ENCODE measurements around the gene TRPV3. TPM values are rescaled to one million over a fixed set of nuclear protein-coding genes. Genes with fewer than 3 reads are reported as not detected.

TRPV3 gene
- total RNA-seq, 2 experiments from 2014 or later: 0.61 to 0.89 TPM

GRCh38 chr17:3555189-3555796 is 2.3 kb downstream of the TRPV3 start:
- H3K27me3 Mint-ChIP-seq: peaks cover 4% of the 10 kb centered on the region
- no peaks in the 10 kb centered on the region for H3K36me3 Mint-ChIP-seq (ENCODE audit: low read depth)
- intact Hi-C loops (cut with DNase I, micrococcal nuclease): loop anchor here in 1 of 2 experiments (5.0 kb wide), 1 partner anchor 843 kb away; the partner anchor contains the start of gene CLUH
- no peak overlapping the region for H3K27ac Mint-ChIP-seq
- no peak overlapping the region for H3K4me3 Mint-ChIP-seq
- ATAC-seq (no peak), DNase-seq (no peak)
- ChIA-PET POLR2A (no interaction called here), CTCF (no interaction called here)
- H3K9me3 Mint-ChIP-seq (ENCODE audit: low read depth): no peaks in the 10 kb centered on the region
- H3K4me1 Mint-ChIP-seq: peaks cover 24% of the 10 kb centered on the region

GRCh38 chr17:3554440-3554839 is 3.2 kb downstream of the TRPV3 start:
- Mint-ChIP-seq H3K9me3 (ENCODE audit: low read depth) (no peaks in the 10 kb centered on the region), H3K4me1 (peaks cover 23% of the 10 kb centered on the region), H3K27me3 (peaks cover 4% of the 10 kb centered on the region), H3K4me3 (no peak overlapping the region), H3K27ac (no peak overlapping the region), H3K36me3 (ENCODE audit: low read depth) (no peaks in the 10 kb centered on the region)
- DNase-seq (no peak), ATAC-seq (no peak)
- intact Hi-C loops (cut with DNase I, micrococcal nuclease): no loop called here
- POLR2A ChIA-PET: no interaction called here
- CTCF ChIA-PET: no interaction called here

- POLR2A ChIA-PET: no interaction called here
- DNase-seq: no peak
- CTCF ChIA-PET: interaction anchor here (1.0 kb wide), 1 partner anchor 17 kb away, joined by 4 read pairs; no protein-coding TSS in a partner anchor
- Mint-ChIP-seq H3K4me1 (peaks cover 17% of the 10 kb centered on the region), H3K27me3 (peaks cover 4% of the 10 kb centered on the region), H3K36me3 (ENCODE audit: low read depth) (no peaks in the 10 kb centered on the region), H3K4me3 (no peak overlapping the region), H3K27ac (no peak overlapping the region), H3K9me3 (ENCODE audit: low read depth) (no peaks in the 10 kb centered on the region)
- ATAC-seq: no peak
- intact Hi-C loops (cut with DNase I, micrococcal nuclease): no loop called here
Measured at GRCh38 chr17:3553419-3554401, 3.9 kb downstream of the TRPV3 start.

- ATAC-seq (no peak), DNase-seq (no peak)
- no peak overlapping the region for H3K4me3 Mint-ChIP-seq
- no peaks in the 10 kb centered on the region for H3K9me3 Mint-ChIP-seq (ENCODE audit: low read depth)
- POLR2A ChIA-PET: no interaction called here
- intact Hi-C loops (cut with DNase I, micrococcal nuclease): no loop called here
- H3K4me1 Mint-ChIP-seq: peaks cover 9% of the 10 kb centered on the region
- no peak overlapping the region for H3K27ac Mint-ChIP-seq
- CTCF ChIA-PET: no interaction called here
- H3K27me3 Mint-ChIP-seq: peaks cover 4% of the 10 kb centered on the region
- no peaks in the 10 kb centered on the region for H3K36me3 Mint-ChIP-seq (ENCODE audit: low read depth)
Measured at GRCh38 chr17:3552916-3553315, 4.7 kb downstream of the TRPV3 start.

- Mint-ChIP-seq H3K27ac (no peak overlapping the region), H3K36me3 (ENCODE audit: low read depth) (no peaks in the 10 kb centered on the region), H3K9me3 (ENCODE audit: low read depth) (no peaks in the 10 kb centered on the region), H3K4me1 (no peaks in the 10 kb centered on the region), H3K4me3 (no peak overlapping the region), H3K27me3 (peaks cover 4% of the 10 kb centered on the region)
- ChIA-PET POLR2A (no interaction called here), CTCF (no interaction called here)
- DNase-seq (no peak), ATAC-seq (no peak)
- intact Hi-C loops (cut with DNase I, micrococcal nuclease): no loop called here
Measured at GRCh38 chr17:3551189-3551588, 6.4 kb downstream of the TRPV3 start.

- Mint-ChIP-seq H3K27me3 (peaks cover 4% of the 10 kb centered on the region), H3K4me3 (no peak overlapping the region), H3K27ac (no peak overlapping the region), H3K9me3 (ENCODE audit: low read depth) (no peaks in the 10 kb centered on the region), H3K36me3 (ENCODE audit: low read depth) (no peaks in the 10 kb centered on the region), H3K4me1 (no peaks in the 10 kb centered on the region)
- intact Hi-C loops (cut with DNase I, micrococcal nuclease): no loop called here
- DNase-seq (no peak), ATAC-seq (no peak)
- ChIA-PET CTCF (no interaction called here), POLR2A (no interaction called here)
Measured at GRCh38 chr17:3549610-3550162, 7.9 kb downstream of the TRPV3 start.

GRCh38 chr17:3547628-3548027 is 10.0 kb downstream of the TRPV3 start:
- no peak for DNase-seq
- CTCF ChIA-PET: no interaction called here
- H3K4me3 Mint-ChIP-seq: no peak overlapping the region
- POLR2A ChIA-PET: no interaction called here
- no peaks in the 10 kb centered on the region for H3K9me3 Mint-ChIP-seq (ENCODE audit: low read depth)
- H3K27me3 Mint-ChIP-seq: peaks cover 3% of the 10 kb centered on the region
- no peaks in the 10 kb centered on the region for H3K36me3 Mint-ChIP-seq (ENCODE audit: low read depth)
- no peaks in the 10 kb centered on the region for H3K4me1 Mint-ChIP-seq
- ATAC-seq: no peak
- intact Hi-C loops (cut with DNase I, micrococcal nuclease): no loop called here
- H3K27ac Mint-ChIP-seq: no peak overlapping the region

- no peak for DNase-seq
- Mint-ChIP-seq H3K9me3 (ENCODE audit: low read depth) (no peaks in the 10 kb centered on the region), H3K4me3 (no peak overlapping the region), H3K27ac (no peak overlapping the region), H3K36me3 (ENCODE audit: low read depth) (no peaks in the 10 kb centered on the region), H3K4me1 (no peaks in the 10 kb centered on the region), H3K27me3 (peaks cover 3% of the 10 kb centered on the region)
- ATAC-seq: no peak
- intact Hi-C loops (cut with DNase I, micrococcal nuclease): no loop called here
- POLR2A ChIA-PET: no interaction called here
- CTCF ChIA-PET: no interaction called here
Measured at GRCh38 chr17:3546997-3547396, 10.6 kb downstream of the TRPV3 start.

- no peaks in the 10 kb centered on the region for H3K36me3 Mint-ChIP-seq (ENCODE audit: low read depth)
- POLR2A ChIA-PET: no interaction called here
- ATAC-seq: no peak
- H3K9me3 Mint-ChIP-seq (ENCODE audit: low read depth): no peaks in the 10 kb centered on the region
- no peak for DNase-seq
- H3K27me3 Mint-ChIP-seq: peaks cover 3% of the 10 kb centered on the region
- H3K4me3 Mint-ChIP-seq: no peak overlapping the region
- H3K27ac Mint-ChIP-seq: no peak overlapping the region
- intact Hi-C loops (cut with DNase I, micrococcal nuclease): no loop called here
- H3K4me1 Mint-ChIP-seq: no peaks in the 10 kb centered on the region
- CTCF ChIA-PET: no interaction called here
Measured at GRCh38 chr17:3546521-3546920, 11.1 kb downstream of the TRPV3 start.

- H3K9me3 Mint-ChIP-seq (ENCODE audit: low read depth): no peaks in the 10 kb centered on the region
- ChIA-PET CTCF (interaction anchor here (1.0 kb wide), 1 partner anchor 155 kb away, joined by 3 read pairs; no protein-coding TSS in a partner anchor), POLR2A (no interaction called here)
- H3K4me1 Mint-ChIP-seq: no peaks in the 10 kb centered on the region
- DNase-seq (no peak), ATAC-seq (no peak)
- H3K27me3 Mint-ChIP-seq: peaks cover 3% of the 10 kb centered on the region
- no peak overlapping the region for H3K4me3 Mint-ChIP-seq
- H3K27ac Mint-ChIP-seq: no peak overlapping the region
- intact Hi-C loops (cut with DNase I, micrococcal nuclease): no loop called here
- no peaks in the 10 kb centered on the region for H3K36me3 Mint-ChIP-seq (ENCODE audit: low read depth)
Measured at GRCh38 chr17:3545151-3545550, 12.5 kb downstream of the TRPV3 start.

GRCh38 chr17:3544365-3544764 is 13.2 kb downstream of the TRPV3 start:
- Mint-ChIP-seq H3K36me3 (ENCODE audit: low read depth) (no peaks in the 10 kb centered on the region), H3K27ac (no peak overlapping the region), H3K4me3 (no peak overlapping the region), H3K27me3 (peaks cover 3% of the 10 kb centered on the region), H3K9me3 (ENCODE audit: low read depth) (no peaks in the 10 kb centered on the region), H3K4me1 (no peaks in the 10 kb centered on the region)
- ChIA-PET CTCF (no interaction called here), POLR2A (no interaction called here)
- ATAC-seq (no peak), DNase-seq (no peak)
- intact Hi-C loops (cut with DNase I, micrococcal nuclease): no loop called here

GRCh38 chr17:3543453-3543852 is 14.2 kb downstream of the TRPV3 start:
- H3K36me3 Mint-ChIP-seq (ENCODE audit: low read depth): no peaks in the 10 kb centered on the region
- ATAC-seq (no peak), DNase-seq (no peak)
- ChIA-PET POLR2A (no interaction called here), CTCF (no interaction called here)
- no peaks in the 10 kb centered on the region for H3K4me1 Mint-ChIP-seq
- no peaks in the 10 kb centered on the region for H3K9me3 Mint-ChIP-seq (ENCODE audit: low read depth)
- peaks cover 3% of the 10 kb centered on the region for H3K27me3 Mint-ChIP-seq
- intact Hi-C loops (cut with DNase I, micrococcal nuclease): no loop called here
- no peak overlapping the region for H3K4me3 Mint-ChIP-seq
- H3K27ac Mint-ChIP-seq: no peak overlapping the region

All from activated CD4-positive, alpha-beta T cell treated with anti-CD3 and anti-CD28 coated beads for 36 hours (primary cell).